HG03103 (cell line): ENCODE results near the gene PCNX2.
"Not testable (repeated sequence)": the region's sequence is repeated elsewhere in the genome, so short reads cannot be mapped to it uniquely, and the experiment has no call there.

Source experiments
- ATAC-seq: cut with Tn5 transposase; IDR thresholded peaks from one replicate; pipeline ENCODE4 v1.9.1; 2021; ENCODE audit warnings: low read depth; ENCODE audit not compliant: unreplicated experiment

PCNX2 gene

DNA sequence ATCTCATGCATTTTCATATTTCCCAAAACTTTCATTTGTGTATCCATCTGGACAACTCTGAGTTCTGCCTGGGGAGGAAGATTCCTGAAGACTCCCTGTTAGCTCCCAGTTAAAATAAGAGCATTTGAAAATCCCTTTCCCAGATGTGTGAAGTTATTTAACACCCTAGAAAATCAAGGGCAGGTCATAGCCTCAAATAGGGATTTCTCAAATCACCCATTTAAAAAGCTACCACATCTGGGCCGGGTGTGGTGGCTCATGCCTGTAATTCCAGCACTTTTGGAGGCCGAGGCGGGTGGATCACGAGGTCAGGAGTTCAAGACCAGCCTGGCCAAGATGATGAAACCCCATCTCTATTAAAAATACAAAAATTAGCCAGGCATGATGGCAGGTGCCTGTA lies 214.7 kb downstream of the PCNX2 start:
- ATAC-seq = not testable (repeated sequence)

DNA sequence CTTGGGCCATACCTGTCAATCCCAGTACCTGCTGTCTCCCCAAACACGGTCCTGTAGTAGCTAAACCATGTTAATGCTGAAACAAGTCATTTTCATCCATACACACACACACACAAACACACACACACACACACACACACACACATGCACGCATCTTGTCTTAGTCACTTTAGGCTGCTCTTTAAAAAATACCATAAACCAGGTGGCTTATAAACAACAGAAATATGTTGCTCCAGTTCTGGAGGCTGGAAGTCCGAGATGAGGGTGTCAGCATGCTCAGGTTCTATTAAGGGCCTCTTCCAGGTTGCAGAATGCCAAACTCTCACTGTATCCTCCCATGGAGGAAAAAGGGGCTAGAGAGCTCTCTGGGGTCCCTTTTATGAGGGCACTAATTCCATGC lies 215.2 kb downstream of the PCNX2 start:
- no peak for ATAC-seq

DNA sequence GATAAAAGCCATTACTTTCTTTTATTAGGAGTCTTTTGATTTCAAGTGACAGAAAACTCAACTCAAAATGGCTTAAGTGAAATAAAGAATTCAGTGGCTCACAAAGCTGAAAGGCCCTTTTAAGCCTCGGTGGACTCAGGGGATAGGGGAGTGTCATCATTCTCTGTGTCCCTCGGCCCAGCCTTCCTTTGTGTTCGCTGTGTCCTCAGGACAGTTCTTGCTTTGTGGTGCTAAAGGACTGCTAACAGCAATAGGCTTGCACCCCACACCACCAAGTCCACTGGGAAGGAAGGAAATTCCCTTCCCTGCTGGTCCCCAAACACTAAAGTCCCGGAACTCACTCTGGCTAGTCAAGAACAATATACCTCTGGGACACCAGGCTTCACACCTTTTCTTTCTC lies 216.0 kb downstream of the PCNX2 start:
- no peak for ATAC-seq

DNA sequence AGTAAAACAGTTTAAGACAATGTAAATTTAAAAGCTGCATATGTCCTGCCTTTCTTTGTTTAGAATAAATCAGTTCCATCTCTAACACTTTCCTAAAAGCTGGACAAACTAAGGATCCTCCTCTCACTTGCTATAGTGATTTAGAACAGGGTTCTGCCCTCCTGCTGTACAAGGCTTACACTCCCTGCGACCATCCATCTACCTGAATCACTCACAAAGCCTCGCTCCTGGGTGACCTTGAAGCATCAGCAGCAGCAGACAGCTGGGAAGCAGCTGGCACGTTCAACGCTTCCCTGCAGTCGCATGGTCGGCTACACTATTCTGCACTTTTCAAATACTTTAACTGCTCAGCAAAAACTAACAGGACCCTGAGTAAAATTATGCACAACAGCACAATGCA lies 217.1 kb downstream of the PCNX2 start:
- ATAC-seq = no peak

DNA sequence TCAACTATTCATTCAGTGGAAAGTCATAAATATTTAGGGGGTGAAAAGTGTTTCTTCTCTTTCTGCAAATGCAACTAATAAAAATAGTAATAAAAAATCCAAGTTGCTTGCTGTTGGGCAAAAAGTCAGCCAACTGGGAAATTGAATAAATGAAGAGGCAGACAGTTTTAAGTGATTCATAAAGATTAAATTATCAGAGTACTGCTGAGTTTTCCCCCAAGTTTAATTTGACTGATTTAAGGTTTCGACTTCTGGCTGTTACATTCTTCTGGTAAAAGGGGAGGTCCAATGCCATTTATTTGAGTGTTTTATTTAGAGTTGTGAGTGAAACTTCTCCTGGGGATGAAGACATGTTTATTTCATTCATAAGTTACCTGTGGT lies 219.6 kb downstream of the PCNX2 start:
- ATAC-seq = no peak

DNA sequence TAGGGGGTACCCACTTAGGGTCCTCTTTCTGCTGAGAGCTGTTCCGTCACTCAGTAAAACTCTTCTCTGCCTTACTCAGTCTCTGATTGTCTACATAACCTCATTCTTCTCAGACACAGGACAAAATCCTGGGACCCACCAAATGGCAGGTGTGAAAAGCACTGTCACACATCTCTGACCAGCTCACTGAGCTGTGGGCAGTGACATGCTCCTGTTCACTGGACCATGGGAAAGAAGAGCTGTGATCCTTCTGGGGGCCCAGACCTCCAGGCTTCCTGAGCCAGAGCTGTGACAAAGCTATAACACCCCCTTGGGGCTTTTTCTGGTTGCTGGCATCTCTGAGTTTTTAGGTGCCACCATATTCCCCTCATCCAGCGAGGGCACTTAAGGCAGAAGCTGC lies 229.4 kb downstream of the PCNX2 start:
- ATAC-seq = no peak

DNA sequence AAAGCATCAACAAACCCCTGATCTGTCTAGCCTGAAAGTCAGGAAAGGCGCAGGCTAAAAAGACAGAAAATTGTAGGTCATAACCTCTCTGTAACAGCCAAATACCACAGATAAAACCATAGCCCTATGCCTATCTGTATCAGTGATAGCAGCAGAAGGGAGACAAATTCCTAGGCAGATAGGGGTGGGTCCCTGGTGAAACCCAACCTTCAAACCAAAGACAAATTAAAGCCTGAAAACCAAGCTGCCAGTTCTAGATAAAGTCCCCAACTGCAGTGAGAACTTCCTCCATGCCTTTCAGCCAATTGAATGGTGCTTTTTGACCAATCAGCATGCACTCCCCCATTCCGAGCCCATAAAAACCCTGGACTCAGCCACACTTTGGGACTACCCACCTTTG lies 229.8 kb downstream of the PCNX2 start:
- ATAC-seq = no peak

DNA sequence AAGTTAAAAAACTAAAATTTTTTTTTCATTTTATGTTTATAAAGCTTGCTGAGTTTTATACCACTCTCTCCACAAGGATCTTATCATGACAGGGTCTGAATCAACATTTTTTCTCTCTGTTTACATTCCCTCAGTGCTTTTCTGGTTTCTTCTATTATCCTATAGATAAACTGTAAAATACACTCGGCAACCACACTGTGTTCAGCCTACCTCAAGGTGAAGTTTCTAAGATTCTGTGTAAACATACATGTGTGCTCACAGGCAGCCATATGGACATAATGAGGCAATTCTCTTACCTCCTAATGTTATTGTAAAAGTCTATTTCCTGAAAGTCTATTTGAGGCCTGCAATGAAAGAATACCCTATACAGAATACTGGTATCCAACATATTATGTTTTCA lies 230.5 kb downstream of the PCNX2 start:
- no peak for ATAC-seq

DNA sequence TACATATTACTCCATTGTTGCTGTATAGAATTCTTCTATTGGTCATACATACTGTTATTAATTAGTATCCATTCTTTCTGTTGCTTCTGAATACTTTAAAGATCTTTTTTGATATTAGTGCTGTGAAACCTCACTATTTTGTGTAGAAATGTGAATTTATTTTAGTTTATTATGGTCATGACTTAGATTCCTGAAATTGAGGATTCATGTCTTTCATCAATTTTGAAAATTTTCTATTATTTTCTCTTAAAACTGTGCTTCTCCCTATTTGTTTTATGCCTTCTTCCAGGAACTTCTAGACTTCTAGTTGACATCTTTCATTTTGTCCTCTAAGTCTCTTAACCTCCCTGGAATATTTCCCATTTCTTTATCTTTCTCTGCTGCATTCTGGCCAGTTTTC lies 232.1 kb downstream of the PCNX2 start:
- no peak for ATAC-seq

DNA sequence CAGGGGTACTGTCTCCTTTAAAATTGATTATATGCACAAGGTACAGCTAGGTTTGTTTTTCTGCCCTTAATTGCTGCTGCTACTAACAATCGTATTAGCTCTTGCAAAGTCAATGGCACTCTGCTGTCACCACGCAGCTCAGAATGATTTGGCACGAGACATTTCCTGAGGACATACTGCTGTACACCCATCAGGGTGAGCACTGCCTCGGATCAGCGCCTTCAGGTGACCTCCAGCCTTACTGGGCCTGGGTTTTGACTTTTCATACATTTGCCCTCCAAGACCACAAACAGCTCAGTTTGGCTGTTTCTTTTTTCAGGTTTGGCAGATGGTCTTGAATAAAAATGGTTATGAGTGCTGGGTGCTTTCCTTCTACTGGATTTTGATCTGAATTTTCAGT lies 234.3 kb downstream of the PCNX2 start:
- ATAC-seq = no peak

DNA sequence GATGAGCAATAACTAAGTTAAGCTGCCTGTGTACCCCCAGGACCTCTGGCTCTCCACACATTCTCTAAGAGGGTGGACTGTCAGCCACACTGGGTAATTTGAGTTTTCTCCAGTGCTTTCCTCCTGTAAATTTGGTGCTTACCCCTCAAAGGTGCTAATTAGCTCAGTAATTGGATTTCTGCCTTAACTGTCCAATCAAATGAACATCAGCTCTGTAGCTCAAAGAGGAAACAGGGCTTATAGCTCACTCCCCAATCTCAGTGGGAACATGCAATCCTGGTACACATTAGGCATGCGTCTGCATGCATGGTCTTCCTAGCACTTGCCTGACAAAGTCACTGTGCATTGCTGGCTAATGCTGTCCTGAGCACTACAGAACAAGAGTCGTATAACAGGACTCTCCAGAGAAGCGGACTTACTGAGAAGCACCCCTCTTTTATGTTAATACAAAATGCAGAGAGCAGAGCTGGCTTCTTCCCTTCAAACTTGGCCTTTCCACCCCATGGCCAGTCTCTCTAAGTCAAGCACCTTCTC lies 235.0 kb downstream of the PCNX2 start:
- no peak for ATAC-seq

DNA sequence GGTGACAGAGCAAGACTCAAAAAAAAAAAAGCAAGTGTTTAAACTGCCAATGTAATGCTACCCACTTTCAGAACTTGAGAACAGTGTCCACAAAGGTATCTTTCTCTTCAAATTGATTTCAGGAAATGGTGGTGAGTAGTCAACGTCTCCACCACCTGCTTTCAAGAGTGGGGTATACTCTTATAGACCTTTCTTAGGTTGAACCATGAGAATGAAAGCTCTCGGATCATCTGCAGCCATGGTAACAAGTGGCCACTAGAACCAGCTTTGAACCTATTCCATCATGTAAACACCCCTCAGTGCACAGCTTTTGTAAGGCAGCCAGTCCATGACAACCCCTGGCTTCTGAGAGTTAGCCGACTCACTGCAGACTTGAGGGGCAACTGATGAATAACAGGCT lies 237.7 kb downstream of the PCNX2 start:
- no peak for ATAC-seq

DNA sequence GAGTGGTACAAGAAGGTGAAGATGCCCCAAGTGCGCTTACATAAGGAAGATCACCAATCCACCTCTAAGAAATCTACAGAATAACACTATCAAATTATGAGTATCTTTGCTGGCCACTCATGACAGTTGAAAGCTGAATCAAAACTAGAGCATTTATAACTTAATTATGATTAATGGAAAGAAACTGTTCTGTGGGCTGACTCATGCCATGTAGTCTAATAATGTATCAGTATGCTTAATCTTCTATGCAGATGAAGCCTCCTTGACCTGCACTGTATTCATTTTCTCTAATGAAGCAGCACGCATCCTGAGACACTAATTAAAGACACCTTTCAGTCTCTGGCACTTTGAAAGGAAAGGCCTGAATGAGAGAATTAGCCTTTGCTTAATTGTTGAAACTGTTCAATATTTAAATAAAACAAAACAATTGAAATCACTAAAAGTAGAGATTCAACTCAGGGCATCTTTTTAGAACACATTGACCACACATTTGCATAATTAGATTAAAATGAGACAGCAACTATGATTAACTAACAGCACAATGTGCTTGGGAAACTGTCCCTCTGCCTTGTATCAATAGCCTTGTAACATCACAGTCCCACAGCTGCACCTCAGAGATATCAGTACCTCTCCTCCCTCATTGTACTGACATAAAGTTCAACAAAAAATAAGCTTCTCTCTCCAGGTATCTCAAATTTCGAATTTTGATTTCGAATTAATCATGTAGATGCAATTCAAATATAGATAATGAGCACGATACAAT lies 239.5 kb downstream of the PCNX2 start:
- ATAC-seq = no peak

DNA sequence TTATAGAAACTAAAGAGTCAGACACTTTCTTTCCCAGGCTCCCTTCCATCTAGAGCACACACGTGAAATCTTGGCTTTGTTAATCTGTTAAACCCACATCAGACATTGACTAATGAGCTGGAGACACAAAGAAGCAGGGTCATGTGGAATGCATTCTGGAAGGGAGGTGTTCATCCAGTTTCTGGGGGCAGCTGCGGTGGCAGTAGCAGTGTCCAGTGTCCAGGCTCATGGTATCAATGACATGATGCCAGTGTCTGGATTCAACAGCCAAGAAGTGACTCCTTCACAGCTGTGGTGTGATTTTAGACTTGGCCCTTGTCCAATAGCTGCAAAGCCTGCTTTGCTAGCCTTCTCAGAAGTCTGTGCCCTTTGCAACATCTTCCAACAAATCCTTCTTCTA lies 249.9 kb downstream of the PCNX2 start:
- ATAC-seq = no peak

DNA sequence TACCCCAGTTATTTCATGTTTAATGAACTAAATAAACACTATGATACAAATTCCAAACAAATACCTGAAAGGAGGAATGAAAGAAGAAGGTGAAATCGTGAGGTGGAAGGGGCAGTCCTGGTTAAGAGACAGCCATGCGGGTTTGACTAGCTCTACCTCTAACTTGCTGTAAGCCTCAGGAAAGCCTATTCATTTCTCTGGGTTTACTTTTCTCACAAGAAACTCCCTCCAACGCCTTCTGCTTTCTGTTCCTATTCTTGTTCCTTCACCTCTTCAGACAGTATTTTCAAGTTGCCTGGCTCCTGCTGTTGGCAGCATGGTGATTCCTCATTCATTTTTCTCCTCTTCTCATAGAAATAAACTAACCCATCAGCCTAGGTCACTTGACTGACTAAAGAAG lies 252.7 kb downstream of the PCNX2 start:
- ATAC-seq = no peak

DNA sequence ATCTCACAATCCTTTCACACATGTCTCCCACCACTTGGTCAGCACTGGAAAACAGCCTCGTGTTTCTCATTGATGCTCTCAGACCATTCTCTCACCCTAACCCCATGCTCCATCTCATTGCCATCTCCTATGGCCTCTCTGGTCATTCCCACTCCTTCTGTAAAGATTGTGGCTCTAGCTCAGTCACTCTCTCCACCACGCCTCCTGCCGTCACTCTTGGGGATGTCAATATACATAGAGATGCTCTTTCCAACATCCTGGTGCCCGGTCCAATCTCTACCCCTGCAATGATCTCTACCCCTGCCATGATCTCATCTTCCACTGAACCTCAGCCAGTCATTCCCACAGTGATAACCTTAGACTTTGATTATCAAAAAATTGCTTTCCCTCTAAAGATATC lies 255.0 kb downstream of the PCNX2 start:
- no peak for ATAC-seq

DNA sequence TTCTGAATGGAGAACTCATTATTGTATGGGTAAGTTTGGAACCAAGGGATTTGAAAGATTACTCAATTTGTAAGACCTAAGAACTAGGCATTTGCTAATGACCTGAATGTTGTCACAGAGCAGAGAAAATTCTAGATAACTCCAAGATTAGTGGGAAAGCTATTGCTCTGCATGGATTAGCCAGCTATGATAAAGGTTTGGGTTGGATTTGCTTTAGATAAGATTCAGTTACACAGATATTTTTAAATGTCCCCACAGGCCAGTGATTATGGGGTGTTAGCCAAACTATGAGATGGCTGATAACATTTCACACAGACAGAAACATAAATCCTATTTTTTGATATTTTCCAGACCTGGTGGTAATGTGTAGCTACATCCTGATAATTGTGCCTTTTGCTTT lies 256.9 kb downstream of the PCNX2 start:
- no peak for ATAC-seq

DNA sequence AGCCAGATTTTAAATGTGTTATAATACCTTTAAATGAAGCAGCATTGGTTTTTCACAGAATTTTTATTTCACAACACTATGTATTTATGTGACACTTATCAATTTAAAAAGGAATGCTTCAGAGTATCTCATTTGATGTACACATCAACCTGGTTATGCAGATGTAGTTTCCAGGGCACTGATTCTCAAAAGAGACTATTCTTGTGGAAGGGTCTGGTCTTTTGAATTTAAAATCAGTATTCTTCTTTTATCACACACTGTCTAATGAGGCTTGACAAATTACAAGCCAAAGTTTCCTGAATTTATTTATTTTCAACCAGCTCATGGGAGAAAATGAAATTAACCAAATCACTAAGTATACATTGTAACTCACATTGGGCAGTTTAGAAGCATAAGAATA lies 257.7 kb downstream of the PCNX2 start:
- no peak for ATAC-seq

DNA sequence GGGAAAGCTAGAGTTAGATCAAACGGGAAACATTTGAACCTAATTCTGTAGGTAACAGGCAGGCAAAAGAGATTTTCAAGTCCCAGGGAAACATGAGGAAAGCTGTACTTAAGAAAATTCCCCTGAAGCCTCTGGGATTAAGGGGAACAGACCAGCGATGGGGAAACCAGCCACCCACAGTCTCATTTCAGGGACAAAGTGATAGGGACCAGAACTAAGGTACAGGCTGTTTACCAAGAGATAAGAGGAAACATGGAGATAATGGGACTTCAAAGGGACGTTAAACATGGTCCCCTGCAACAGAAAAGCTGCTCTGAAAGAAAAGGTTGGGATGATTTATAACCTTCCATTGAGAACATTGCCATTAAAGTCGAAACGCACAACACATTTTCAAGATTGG lies 260.7 kb downstream of the PCNX2 start:
- no peak for ATAC-seq

DNA sequence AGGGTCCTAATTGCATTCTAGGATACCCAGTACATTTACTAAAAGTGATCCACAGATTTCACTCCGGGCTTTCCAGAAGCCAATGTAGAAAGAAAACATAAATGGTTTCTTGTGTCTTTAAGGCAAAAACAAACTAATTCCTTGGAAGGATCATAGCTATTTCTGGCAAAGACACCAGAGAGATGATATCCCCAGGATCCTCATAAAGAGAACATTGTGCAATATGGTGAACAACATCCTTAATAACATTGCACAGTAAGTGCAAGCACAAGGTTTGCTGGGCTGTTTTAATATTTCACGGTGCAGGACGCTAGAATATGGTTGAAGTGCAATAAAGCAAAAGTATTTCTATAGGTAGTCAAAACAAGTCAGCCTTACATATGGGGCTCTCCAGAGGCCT lies 262.2 kb downstream of the PCNX2 start:
- ATAC-seq = no peak

DNA sequence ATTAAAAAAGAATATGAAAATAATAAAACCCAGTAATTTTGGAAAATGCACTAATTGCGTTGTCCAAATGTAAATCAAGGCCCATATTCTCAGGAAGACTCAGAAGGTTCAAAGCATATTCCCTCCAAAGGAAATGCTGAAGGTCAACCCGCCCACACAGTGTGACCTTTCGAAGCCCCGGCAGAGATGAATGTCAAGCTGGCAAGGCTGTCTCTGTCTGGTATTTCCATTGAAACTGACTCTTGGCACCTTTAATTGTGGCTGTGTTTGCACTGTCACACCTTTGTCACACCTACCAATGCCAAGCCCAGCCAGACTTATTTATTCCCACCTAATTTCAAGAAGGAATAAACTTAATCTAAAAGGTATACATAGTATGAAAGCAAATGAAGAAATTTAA lies 262.6 kb downstream of the PCNX2 start:
- no peak for ATAC-seq

DNA sequence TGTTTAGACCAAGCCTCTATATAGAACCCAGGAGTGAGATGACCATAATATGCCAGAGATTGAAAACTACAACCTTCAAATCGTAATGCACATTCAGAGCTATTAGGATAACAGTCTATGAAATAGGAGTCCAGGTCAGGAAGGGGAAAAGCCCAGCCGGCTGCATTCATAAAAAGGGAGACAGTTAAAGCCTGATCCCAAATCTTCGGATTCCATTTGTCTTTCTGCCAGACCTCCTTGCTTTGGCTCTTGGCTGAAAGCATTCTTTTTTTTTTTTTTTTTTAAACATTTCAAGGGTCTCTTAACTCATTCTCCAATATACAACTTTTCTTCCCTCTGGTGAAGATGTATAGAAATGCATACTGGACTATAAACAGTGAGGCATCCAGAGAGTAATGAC lies 264.0 kb downstream of the PCNX2 start:
- no peak for ATAC-seq

DNA sequence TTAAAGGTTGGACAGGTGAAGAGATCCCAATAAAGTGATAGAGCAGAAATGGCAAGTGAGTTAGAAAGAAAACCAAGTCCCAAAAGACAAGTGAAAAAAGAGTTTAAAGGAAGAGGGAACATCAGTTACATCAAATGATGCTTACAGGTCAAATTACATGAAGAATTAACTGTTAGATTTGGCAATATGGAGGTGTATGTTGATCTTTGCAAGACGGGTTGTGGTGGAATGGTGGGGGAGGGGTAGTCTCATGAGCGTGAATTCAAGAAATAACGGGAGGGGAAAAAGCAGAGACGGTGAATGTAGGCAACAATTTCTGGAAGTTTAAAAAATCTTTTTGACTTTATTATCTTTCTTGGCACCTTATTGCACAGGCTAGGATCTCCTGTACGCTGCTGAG lies 268.5 kb downstream of the PCNX2 start:
- ATAC-seq = no peak
